GM12878 (cell line): Measurements from ENCODE around the gene GABRB2. TPM values are rescaled to one million over a fixed set of nuclear protein-coding genes. Genes with fewer than 3 reads are reported as not detected.

Source experiments
- ATAC-seq: fragments of 200-7000 bp; cut with Tn5 transposase; 3 replicates; pipeline ENCODE4 v1.9.1; 2020; ENCODE audit warnings: mild to moderate bottlenecking, moderate library complexity
- BruUV-seq: library from RNA; stranded (reverse); fragments of 400-500 nt; replicated peaks from 2 replicates; lab custom pipeline; 2021; lab: Mats Ljungman, UMichigan
- CTCF ChIA-PET: fragments of 300-600 bp; sonication (Branson Sonifier 250); formaldehyde crosslinking; extraction: SDS; loops from one replicate; lab custom pipeline; 2021; ENCODE audit warnings: inconsistent platforms; lab: Yijun Ruan, JAX
- POLR2A ChIA-PET: fragments of 350-600 bp; formaldehyde crosslinking; extraction: SDS; loops from one replicate; lab custom pipeline; 2021; ENCODE audit warnings: inconsistent platforms; lab: Charles Lee
- RAD21 ChIA-PET: fragments of 300-600 bp; sonication (Branson Sonifier 250); formaldehyde crosslinking; loops from one replicate; lab custom pipeline; 2023; ENCODE audit warnings: antibody characterized with exemption; ENCODE audit not compliant: unreplicated experiment; lab: Charles Lee
- SMC1A ChIA-PET: fragments of 300-600 bp; sonication (Branson Sonifier 250); formaldehyde crosslinking; loops from one replicate; lab custom pipeline; 2023; ENCODE audit not compliant: unreplicated experiment, uncharacterized antibody; lab: Charles Lee
- DNase-seq: peaks from one replicate; pipeline ENCODE4 v3.0.0-alpha.2; 2011; ENCODE audit warnings: low read depth, low spot score
- FAIRE-seq: peaks from 3 replicates; lab custom pipeline; 2011; peaks lifted over from hg19 to GRCh38; lab: Jason Lieb, UNC
- H2AFZ ChIP-seq: 2 replicates; pipeline ENCODE4 v1.6.0; 2011; ENCODE audit warnings: low read depth, low read length, control low read depth; ENCODE audit not compliant: control insufficient read depth
- H3K27ac ChIP-seq: 2 replicates; pipeline ENCODE4 v1.5.1; 2011; ENCODE audit warnings: control low read depth; ENCODE audit not compliant: control insufficient read depth, insufficient read depth
- H3K27me3 ChIP-seq, 2 experiments: replicated peaks in 1 of 2; 2 replicates each; pipeline versions ENCODE4 v1.6.0 to v1.6.1; 2011; ENCODE audit warnings: low read length in 1 of 2; ENCODE audit not compliant: control insufficient read depth in 2 of 2, insufficient read depth in 2 of 2
- H3K36me3 ChIP-seq, 2 experiments: 2 replicates each; pipeline ENCODE4 v1.5.1; 2011; ENCODE audit warnings: low read length in 1 of 2; ENCODE audit not compliant: control insufficient read depth in 2 of 2, insufficient read depth in 2 of 2
- H3K4me1 ChIP-seq: 2 replicates; pipeline ENCODE4 v1.6.1; 2011; ENCODE audit warnings: mild to moderate bottlenecking, low read length, moderate library complexity, mixed read lengths; ENCODE audit not compliant: control insufficient read depth, insufficient read depth
- H3K4me2 ChIP-seq: 2 replicates; pipeline ENCODE4 v1.6.0; 2011; ENCODE audit warnings: control low read depth; ENCODE audit not compliant: control insufficient read depth, insufficient read depth
- H3K4me3 ChIP-seq: fragments of 200-600 bp; sonication (generic); 2 replicates; pipeline ENCODE4 v1.5.1; 2016
- H3K79me2 ChIP-seq: 2 replicates; pipeline ENCODE4 v1.6.0; 2011; ENCODE audit warnings: low read length; ENCODE audit not compliant: control insufficient read depth, insufficient read depth
- H3K9ac ChIP-seq: 2 replicates; pipeline ENCODE4 v1.8.0; 2011; ENCODE audit warnings: low read length, control low read depth, mixed read lengths; ENCODE audit not compliant: control insufficient read depth, insufficient read depth
- H3K9me3 ChIP-seq: replicated peaks from 3 replicates; pipeline ENCODE4 v1.5.1; 2011; ENCODE audit warnings: mild to moderate bottlenecking, low read length; ENCODE audit not compliant: control insufficient read depth, insufficient read depth
- H4K20me1 ChIP-seq: 2 replicates; pipeline ENCODE4 v1.6.0; 2011; ENCODE audit not compliant: control insufficient read depth, insufficient read depth
- CBX3 ChIP-seq: fragments of 200-600 bp; sonication (generic); IDR thresholded peaks from 2 replicates; pipeline ENCODE4 v1.6.1; 2016; ENCODE audit warnings: low read depth, borderline replicate concordance
- HDAC6 ChIP-seq: fragments of 200-600 bp; sonication (generic); IDR thresholded peaks from one replicate; pipeline ENCODE4 v1.8.0; 2017; ENCODE audit warnings: antibody characterized with exemption; ENCODE audit not compliant: unreplicated experiment
- MTA3 ChIP-seq: IDR thresholded peaks from 2 replicates; pipeline ENCODE4 v1.6.1; 2012; ENCODE audit warnings: low read length, inconsistent platforms, borderline replicate concordance
- NFIC ChIP-seq: IDR thresholded peaks from 2 replicates; pipeline ENCODE4 v1.6.1; 2012; ENCODE audit warnings: low read depth, mild to moderate bottlenecking, inconsistent platforms, low read length, moderate library complexity
- PAX8 ChIP-seq: fragments of 450-650 bp; IDR thresholded peaks from 2 replicates; pipeline ENCODE4 v1.6.1; 2017; ENCODE audit warnings: mild to moderate bottlenecking, moderate library complexity
- TCF12 ChIP-seq: IDR thresholded peaks from 2 replicates; pipeline ENCODE4 v1.6.1; 2011; ENCODE audit warnings: low read depth, mild to moderate bottlenecking, low read length
- WGBS: methylation state at CpG from one replicate; pipeline ENCODE4 v1.1.6; 2016; ENCODE audit warnings: low lambda C conversion rate; ENCODE audit not compliant: insufficient replicate concordance, insufficient coverage; ENCODE audit errors: missing lambda C conversion rate; 5-methylcytosine and 5-hydroxymethylcytosine counted together
- in situ Hi-C: fragments of 300-500 bp; cut with MboI; formaldehyde crosslinking; loops from 9 replicates; pipeline ENCODE4 v1.14.3; 2018; ENCODE audit warnings: mixed read lengths
- intact Hi-C: fragments of 100-400 bp; cut with micrococcal nuclease; formaldehyde crosslinking; loops from one replicate; pipeline ENCODE4 v1.14.2; 2022; ENCODE audit not compliant: unreplicated experiment
- polyA plus RNA-seq, 11 experiments: library from polyadenylated mRNA; depleted of rRNA in 4 of 11; unstranded in 6 of 11; stranded (reverse) in 5 of 11; fragments of >200 nt; fragmentation: Nextera tagmentation in 4 of 11; fragmentation: Illumina TruSeq in 1 of 11; extraction: Ambion mirVana in 4 of 11; extraction: Trizol in 1 of 11; gene quantifications; 1 replicate in 1 of 11; 2 replicates in 10 of 11; pipeline versions ENCODE4 v1.2.1 to v1.2.3, GENCODE V29; 2011 to 2016; ENCODE audit warnings: inconsistent platforms in 2 of 11, missing spikeins in 2 of 11, low read depth in 1 of 11
- total RNA-seq, 4 experiments: library from RNA; depleted of rRNA in 3 of 4; stranded (reverse); fragments of >200 nt in 3 of 4; fragmentation: Illumina TruSeq in 1 of 4; extraction: Trizol in 1 of 4; gene quantifications; 2 replicates each; pipeline versions ENCODE4 v1.2.1 to v1.2.3, GENCODE V29; 2013 to 2021
- TF ChIP-seq, protein P1 (sequence below): fragments of 450-650 bp; IDR thresholded peaks from 2 replicates; pipeline ENCODE4 v1.6.1; 2017; ENCODE audit warnings: mild to moderate bottlenecking, moderate library complexity
- TF ChIP-seq, protein P2 (sequence below): fragments of 150-350 bp; IDR thresholded peaks from 2 replicates; pipeline ENCODE4 v1.6.1; 2016; ENCODE audit warnings: low read depth, low read length

The GABRB2 gene
- total and polyA plus RNA-seq, 10 of the 15 experiments (the other 5 are each of a cell fraction or from before 2014, with no cell fraction given): 0.12 to 0.85 (median 0.43) TPM

DNA sequence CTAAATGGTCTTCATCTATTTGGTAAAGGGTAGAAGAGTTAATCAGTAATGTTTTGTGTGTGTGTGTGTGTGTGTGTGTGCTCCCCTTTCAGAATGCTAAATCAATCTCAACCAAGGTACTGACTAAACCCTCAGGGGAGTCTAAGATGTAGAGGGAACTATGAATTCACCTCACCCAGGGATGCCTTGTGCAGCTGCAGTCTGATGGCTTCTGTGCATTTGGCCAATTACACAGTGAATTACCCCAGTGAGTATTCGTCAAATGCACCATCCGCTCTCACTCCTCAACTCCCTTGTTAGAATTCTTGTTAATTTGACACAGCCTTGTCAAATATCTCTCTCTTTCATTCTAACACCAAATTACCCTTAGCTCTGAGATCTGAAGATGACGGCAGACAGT lies 234.6 kb downstream of the GABRB2 start:
- Histone ChIP-seq H3K27ac (peak overlapping the region; percentile 5; the same call in 1 of the 2 replicates), H4K20me1 (no peaks in the 10 kb centered on the region), H3K79me2 (no peaks in the 10 kb centered on the region), H2AFZ (no peak overlapping the region), H3K9me3 (peaks cover 12% of the 10 kb centered on the region; the same call in 2 of the 3 replicates), H3K4me1 (peaks cover 35% of the 10 kb centered on the region), H3K27me3 (no peaks in the 10 kb centered on the region), H3K9ac (no peak overlapping the region), H3K4me2 (peak overlapping the region; percentile 1; the same call in 1 of the 2 replicates), H3K36me3 (no peaks in the 10 kb centered on the region), H3K4me3 (no peak overlapping the region)
- RAD21 ChIA-PET: no interaction called here
- CTCF ChIA-PET: no interaction called here
- DNase-seq (no peak), FAIRE-seq (no peak), ATAC-seq (peak; percentile 74)
- SMC1A ChIA-PET: interaction anchor here (0.7 kb wide), 1 partner anchor 9 kb away, joined by 3 read pairs; no protein-coding TSS in a partner anchor
- POLR2A ChIA-PET: no interaction called here
- peak; percentile 68; the same call in 1 of the 2 replicates for TF ChIP-seq TCF12
- TF ChIP-seq MTA3: no peak
- intact Hi-C loops: loop anchor here (2.0 to 5.0 kb wide), 3 partner anchors 50 to 469 kb away; no protein-coding TSS in a partner anchor
- WGBS: 52% methylated on average over 3 of the region's 3 CpGs
- no TSS peak for BruUV-seq
- in situ Hi-C loops: no loop called here

DNA sequence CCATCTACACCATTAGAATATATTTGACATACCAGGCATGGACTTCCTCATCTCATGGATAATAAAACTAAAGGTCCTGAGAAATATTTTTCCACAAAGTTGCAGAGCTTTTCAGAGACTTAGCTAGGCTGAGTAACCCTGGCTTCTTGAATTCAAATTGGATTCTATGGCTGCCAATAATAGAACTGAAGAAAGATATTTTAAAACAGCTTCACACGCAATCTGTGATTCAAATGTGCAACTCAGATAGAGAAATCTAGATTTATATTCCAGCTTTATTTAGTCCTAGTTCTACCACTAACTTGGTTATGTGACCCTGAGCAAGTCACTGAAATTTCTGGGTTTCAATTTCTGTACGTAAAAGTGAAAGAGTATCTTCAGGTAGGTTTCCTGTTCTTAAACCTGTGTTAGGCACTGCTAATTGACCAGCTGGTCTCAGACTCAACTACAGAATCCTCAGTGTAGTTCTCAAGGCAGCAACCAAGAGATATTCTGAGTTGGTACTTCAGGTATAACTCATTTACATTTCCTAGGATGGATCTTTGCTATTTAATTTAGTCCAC lies 235.3 kb downstream of the GABRB2 start:
- POLR2A ChIA-PET: no interaction called here
- H3K9ac ChIP-seq: peak overlapping the region; percentile 31; the same call in 1 of the 2 replicates
- SMC1A ChIA-PET: interaction anchor here (1.8 kb wide), 1 partner anchor 9 kb away, joined by 5 read pairs; no protein-coding TSS in a partner anchor
- ATAC-seq (peak; percentile 93), DNase-seq (peak; percentile 78), FAIRE-seq (peak; percentile 68)
- H3K36me3 ChIP-seq: no peaks in the 10 kb centered on the region
- in situ Hi-C loops: no loop called here
- 0 out of 2 replicates have a peak overlapping the region, but pooled peaks have one; percentile 9 for H2AFZ ChIP-seq
- 4% methylated on average over 2 of the region's 2 CpGs for WGBS
- peak overlapping the region; percentile 61 for H3K4me2 ChIP-seq
- H3K27ac ChIP-seq: peak overlapping the region; percentile 69
- RAD21 ChIA-PET: interaction anchor here (0.7 kb wide), 1 partner anchor 37 kb away, joined by 3 read pairs; no protein-coding TSS in a partner anchor
- H3K79me2 ChIP-seq: no peaks in the 10 kb centered on the region
- intact Hi-C loops: loop anchor here (2.0 to 5.0 kb wide), 3 partner anchors 49 to 468 kb away; no protein-coding TSS in a partner anchor
- H3K4me3 ChIP-seq: no peak overlapping the region
- no peaks in the 10 kb centered on the region for H3K27me3 ChIP-seq
- no TSS peak for BruUV-seq
- CTCF ChIA-PET: no interaction called here
- H3K4me1 ChIP-seq: peaks cover 35% of the 10 kb centered on the region
- peaks cover 12% of the 10 kb centered on the region; the same call in 2 of the 3 replicates for H3K9me3 ChIP-seq
- H4K20me1 ChIP-seq: no peaks in the 10 kb centered on the region
- TF ChIP-seq PAX8: no peak
- TF ChIP-seq, protein P1, sequence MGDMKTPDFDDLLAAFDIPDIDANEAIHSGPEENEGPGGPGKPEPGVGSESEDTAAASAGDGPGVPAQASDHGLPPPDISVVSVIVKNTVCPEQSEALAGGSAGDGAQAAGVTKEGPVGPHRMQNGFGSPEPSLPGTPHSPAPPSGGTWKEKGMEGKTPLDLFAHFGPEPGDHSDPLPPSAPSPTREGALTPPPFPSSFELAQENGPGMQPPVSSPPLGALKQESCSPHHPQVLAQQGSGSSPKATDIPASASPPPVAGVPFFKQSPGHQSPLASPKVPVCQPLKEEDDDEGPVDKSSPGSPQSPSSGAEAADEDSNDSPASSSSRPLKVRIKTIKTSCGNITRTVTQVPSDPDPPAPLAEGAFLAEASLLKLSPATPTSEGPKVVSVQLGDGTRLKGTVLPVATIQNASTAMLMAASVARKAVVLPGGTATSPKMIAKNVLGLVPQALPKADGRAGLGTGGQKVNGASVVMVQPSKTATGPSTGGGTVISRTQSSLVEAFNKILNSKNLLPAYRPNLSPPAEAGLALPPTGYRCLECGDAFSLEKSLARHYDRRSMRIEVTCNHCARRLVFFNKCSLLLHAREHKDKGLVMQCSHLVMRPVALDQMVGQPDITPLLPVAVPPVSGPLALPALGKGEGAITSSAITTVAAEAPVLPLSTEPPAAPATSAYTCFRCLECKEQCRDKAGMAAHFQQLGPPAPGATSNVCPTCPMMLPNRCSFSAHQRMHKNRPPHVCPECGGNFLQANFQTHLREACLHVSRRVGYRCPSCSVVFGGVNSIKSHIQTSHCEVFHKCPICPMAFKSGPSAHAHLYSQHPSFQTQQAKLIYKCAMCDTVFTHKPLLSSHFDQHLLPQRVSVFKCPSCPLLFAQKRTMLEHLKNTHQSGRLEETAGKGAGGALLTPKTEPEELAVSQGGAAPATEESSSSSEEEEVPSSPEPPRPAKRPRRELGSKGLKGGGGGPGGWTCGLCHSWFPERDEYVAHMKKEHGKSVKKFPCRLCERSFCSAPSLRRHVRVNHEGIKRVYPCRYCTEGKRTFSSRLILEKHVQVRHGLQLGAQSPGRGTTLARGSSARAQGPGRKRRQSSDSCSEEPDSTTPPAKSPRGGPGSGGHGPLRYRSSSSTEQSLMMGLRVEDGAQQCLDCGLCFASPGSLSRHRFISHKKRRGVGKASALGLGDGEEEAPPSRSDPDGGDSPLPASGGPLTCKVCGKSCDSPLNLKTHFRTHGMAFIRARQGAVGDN: no peak
- peak; percentile 96 for TF ChIP-seq NFIC
- TF ChIP-seq HDAC6: no peak
- TF ChIP-seq, protein P2, sequence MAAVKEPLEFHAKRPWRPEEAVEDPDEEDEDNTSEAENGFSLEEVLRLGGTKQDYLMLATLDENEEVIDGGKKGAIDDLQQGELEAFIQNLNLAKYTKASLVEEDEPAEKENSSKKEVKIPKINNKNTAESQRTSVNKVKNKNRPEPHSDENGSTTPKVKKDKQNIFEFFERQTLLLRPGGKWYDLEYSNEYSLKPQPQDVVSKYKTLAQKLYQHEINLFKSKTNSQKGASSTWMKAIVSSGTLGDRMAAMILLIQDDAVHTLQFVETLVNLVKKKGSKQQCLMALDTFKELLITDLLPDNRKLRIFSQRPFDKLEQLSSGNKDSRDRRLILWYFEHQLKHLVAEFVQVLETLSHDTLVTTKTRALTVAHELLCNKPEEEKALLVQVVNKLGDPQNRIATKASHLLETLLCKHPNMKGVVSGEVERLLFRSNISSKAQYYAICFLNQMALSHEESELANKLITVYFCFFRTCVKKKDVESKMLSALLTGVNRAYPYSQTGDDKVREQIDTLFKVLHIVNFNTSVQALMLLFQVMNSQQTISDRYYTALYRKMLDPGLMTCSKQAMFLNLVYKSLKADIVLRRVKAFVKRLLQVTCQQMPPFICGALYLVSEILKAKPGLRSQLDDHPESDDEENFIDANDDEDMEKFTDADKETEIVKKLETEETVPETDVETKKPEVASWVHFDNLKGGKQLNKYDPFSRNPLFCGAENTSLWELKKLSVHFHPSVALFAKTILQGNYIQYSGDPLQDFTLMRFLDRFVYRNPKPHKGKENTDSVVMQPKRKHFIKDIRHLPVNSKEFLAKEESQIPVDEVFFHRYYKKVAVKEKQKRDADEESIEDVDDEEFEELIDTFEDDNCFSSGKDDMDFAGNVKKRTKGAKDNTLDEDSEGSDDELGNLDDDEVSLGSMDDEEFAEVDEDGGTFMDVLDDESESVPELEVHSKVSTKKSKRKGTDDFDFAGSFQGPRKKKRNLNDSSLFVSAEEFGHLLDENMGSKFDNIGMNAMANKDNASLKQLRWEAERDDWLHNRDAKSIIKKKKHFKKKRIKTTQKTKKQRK: no peak
- TF ChIP-seq CBX3: no peak
